Measurements from ENCODE around the gene KIF20B. TPM values are rescaled to one million over a fixed set of nuclear protein-coding genes. Genes with fewer than 3 reads are reported as not detected.

The KIF20B gene
- total and polyA plus RNA-seq, 2 of the 8 experiments (the other 6 are each of a cell fraction or from before 2014, with no cell fraction given) = 4.5 to 72.0 TPM

DNA sequence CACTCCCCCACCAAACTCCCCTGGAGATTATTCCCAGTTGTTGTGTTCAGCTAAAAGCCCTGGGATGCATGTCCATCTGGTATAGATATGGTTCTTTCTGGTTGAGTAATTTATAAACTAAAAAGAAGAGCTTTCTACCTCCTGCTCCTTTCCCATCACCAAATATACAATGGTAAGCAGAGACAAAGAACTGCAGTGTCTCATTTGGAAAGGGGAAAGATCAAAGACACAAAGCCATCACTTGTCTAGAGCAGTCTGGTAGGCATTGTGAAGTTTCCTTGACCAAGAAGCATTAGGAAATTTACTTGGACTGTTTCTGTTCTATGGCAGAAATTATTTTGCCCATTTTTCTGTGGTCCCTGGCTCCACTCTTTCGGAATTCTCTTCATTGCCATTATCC is 31.4 kb upstream of the KIF20B start:
- Histone ChIP-seq H3K56ac (replicated peaks; ENCODE audit: insufficient read length, low read depth, low read length) (no peak overlapping the region), H3K23me2 (ENCODE audit: low read depth, low read length) (no peaks in the 10 kb centered on the region), H3K27ac (ENCODE audit: low read depth, low read length) (no peak overlapping the region), H3K79me2 (ENCODE audit: control insufficient read depth in 1 of 2, insufficient read depth in 2 of 2, low read length in 2 of 2) (no peaks in the 10 kb centered on the region), H2AK5ac (ENCODE audit: low read depth, low read length) (no peak overlapping the region), H4K20me1 (replicated peaks in 1 of 2; ENCODE audit: control insufficient read depth in 1 of 2, insufficient read depth in 2 of 2, low read length in 2 of 2) (no peaks in the 10 kb centered on the region), H3K4ac (replicated peaks; ENCODE audit: insufficient read length, low read depth, low read length) (no peak overlapping the region), H3K23ac (ENCODE audit: insufficient read length) (no peak overlapping the region), H4K5ac (ENCODE audit: insufficient read length, low read depth, low read length) (no peak overlapping the region), H2BK120ac (replicated peaks; ENCODE audit: low read depth, low read length) (no peak overlapping the region), H3K27me3 (replicated peaks in 1 of 4; ENCODE audit: control insufficient read depth in 3 of 4, extremely low read depth in 1 of 4, insufficient read depth in 3 of 4, low read length in 3 of 4) (no peaks in the 10 kb centered on the region), H3K79me1 (ENCODE audit: low read depth, low read length) (no peaks in the 10 kb centered on the region), H3K4me2 (ENCODE audit: insufficient read depth in 1 of 2, low read depth in 2 of 2, low read length in 2 of 2) (no peak overlapping the region), H4K8ac (ENCODE audit: extremely low read depth, insufficient read depth, low read length) (no peak overlapping the region), H3K4me3 (ENCODE audit: extremely low read depth in 1 of 4, insufficient read depth in 2 of 4, low read depth in 3 of 4, low read length in 4 of 4) (no peak overlapping the region), H2AFZ (ENCODE audit: low read length) (no peak overlapping the region), H3K36me3 (ENCODE audit: control insufficient read depth in 2 of 4, insufficient read depth in 4 of 4, low read length in 3 of 4) (no peaks in the 10 kb centered on the region), H2BK5ac (ENCODE audit: low read depth, low read length) (no peak overlapping the region), H3K9me3 (ENCODE audit: insufficient read depth in 2 of 2, low read depth in 1 of 2, low read length in 1 of 2) (no peaks in the 10 kb centered on the region), H3K4me1 (replicated peaks in 1 of 4; ENCODE audit: control insufficient read depth in 3 of 4, insufficient read depth in 4 of 4, low read length in 3 of 4) (peaks cover 0 to 2% (median 0%) of the 10 kb centered on the region in 4 experiments; a peak in 1 of 7 replicates), H4K91ac (replicated peaks; ENCODE audit: insufficient read length, low read length) (no peak overlapping the region), H3K14ac (ENCODE audit: insufficient read length) (no peak overlapping the region), H3K9ac (replicated peaks in 1 of 4; ENCODE audit: extremely low read depth in 1 of 4, low read depth in 3 of 4, low read length in 3 of 4) (no peak overlapping the region), H3K18ac (ENCODE audit: extremely low read depth, low read length) (no peak overlapping the region), H2BK20ac (ENCODE audit: low read length) (no peak overlapping the region), H2BK12ac (ENCODE audit: low read depth, low read length) (no peak overlapping the region), H2BK15ac (ENCODE audit: low read length) (no peak overlapping the region)
- CTCF ChIA-PET (ENCODE audit: partially characterized antibody) = interaction anchor here (0.8 to 1.6 kb wide), 3 partner anchors 10 to 437 kb away, joined by 3 to 4 read pairs (median 3); no protein-coding TSS in a partner anchor
- DNase-seq (ENCODE audit: low read depth in 1 of 2, low spot score in 2 of 2) (no peak), FAIRE-seq (no peak)
- 86% methylated on average over 1 of the region's 1 CpG; no CpG with 5 or more reads in 1 of the 2 experiments for WGBS, 2 experiments (ENCODE audit: extremely low coverage in 1 of 2, insufficient coverage in 1 of 2, insufficient read length in 1 of 2, insufficient replicate concordance in 2 of 2, low coverage in 1 of 2, low lambda C conversion rate in 2 of 2, missing lambda C conversion rate in 1 of 2)
- POLR2A ChIA-PET (ENCODE audit: partially characterized antibody) = interaction anchor here (1.0 to 1.5 kb wide), 2 partner anchors 10 to 31 kb away, joined by 4 to 5 read pairs; partner anchors contain the start of gene KIF20B
- TF ChIP-seq CHD1 (IDR thresholded peaks at IDR 0.05; ENCODE audit: low read depth, low read length) (no peak), MAFK (IDR thresholded peaks at IDR 0.05; ENCODE audit: low read depth, low read length) (no peak)
